Karpas-422 (cell line): ENCODE results near the gene HELT. TPM values are rescaled to one million over a fixed set of nuclear protein-coding genes. Genes with fewer than 3 reads are reported as not detected.
"Not testable (repeated sequence)": the region's sequence is repeated elsewhere in the genome, so short reads cannot be mapped to it uniquely, and the experiment has no call there.

ENCODE experiments used
- DNase-seq: peaks from one replicate; pipeline ENCODE4 v3.0.0-alpha.2; 2015
- H2AFZ ChIP-seq: fragments of 200-600 bp; sonication (generic); 2 replicates; pipeline ENCODE4 v1.6.1; 2014; ENCODE audit warnings: antibody characterized with exemption, low read length, mixed read lengths
- H3K27ac ChIP-seq: fragments of 200-600 bp; sonication (generic); 2 replicates; pipeline ENCODE4 v1.5.1; 2014; ENCODE audit warnings: mild to moderate bottlenecking, low read length, moderate library complexity
- H3K27me3 ChIP-seq: fragments of 200-600 bp; sonication (generic); 2 replicates; pipeline ENCODE4 v1.6.1; 2014; ENCODE audit warnings: low read length, mixed read lengths
- H3K36me3 ChIP-seq: fragments of 200-600 bp; sonication (generic); 2 replicates; pipeline ENCODE4 v1.6.1; 2014; ENCODE audit warnings: low read length, mixed read lengths; ENCODE audit not compliant: insufficient read depth
- H3K4me1 ChIP-seq: fragments of 200-600 bp; sonication (generic); 2 replicates; pipeline ENCODE4 v1.6.1; 2014; ENCODE audit warnings: mild to moderate bottlenecking, low read length, mixed read lengths
- H3K4me2 ChIP-seq: fragments of 200-600 bp; sonication (generic); 2 replicates; pipeline ENCODE4 v1.6.1; 2014; ENCODE audit warnings: low read length, low read depth, mild to moderate bottlenecking; ENCODE audit not compliant: poor library complexity, severe bottlenecking
- H3K4me3 ChIP-seq: fragments of 200-600 bp; sonication (generic); 2 replicates; pipeline ENCODE4 v1.5.1; 2014; ENCODE audit warnings: mild to moderate bottlenecking, antibody characterized with exemption, low read length, mixed read lengths
- H3K79me2 ChIP-seq: fragments of 200-600 bp; sonication (generic); 2 replicates; pipeline ENCODE4 v1.6.1; 2014; ENCODE audit warnings: mild to moderate bottlenecking, low read length, mixed read lengths
- H3K9ac ChIP-seq: fragments of 200-600 bp; sonication (generic); 2 replicates; pipeline ENCODE4 v1.6.0; 2014; ENCODE audit warnings: low read length
- H3K9me2 ChIP-seq: fragments of 200-600 bp; sonication (generic), shearing (Covaris generic); replicated peaks from 2 replicates; pipeline ENCODE4 v1.6.0; 2014; ENCODE audit warnings: mild to moderate bottlenecking, low read length, moderate library complexity; ENCODE audit not compliant: insufficient read depth
- H3K9me3 ChIP-seq: fragments of 300-700, 200-600 bp; sonication (generic); 2 replicates; pipeline ENCODE4 v1.6.1; 2014; ENCODE audit warnings: low read length, mixed read lengths
- H4K20me1 ChIP-seq: fragments of 200-600 bp; sonication (generic); 2 replicates; pipeline ENCODE4 v1.6.1; 2014; ENCODE audit warnings: mild to moderate bottlenecking, antibody characterized with exemption, low read length, low read depth; ENCODE audit not compliant: insufficient read depth
- total RNA-seq: library from RNA; depleted of rRNA; stranded (reverse); fragments of >200 nt; shearing (Covaris generic); gene quantifications from 2 replicates; pipeline ENCODE4 v1.2.3, GENCODE V29; 2014; ENCODE audit warnings: low replicate concordance; rRNA removed

Gene HELT, protein sequence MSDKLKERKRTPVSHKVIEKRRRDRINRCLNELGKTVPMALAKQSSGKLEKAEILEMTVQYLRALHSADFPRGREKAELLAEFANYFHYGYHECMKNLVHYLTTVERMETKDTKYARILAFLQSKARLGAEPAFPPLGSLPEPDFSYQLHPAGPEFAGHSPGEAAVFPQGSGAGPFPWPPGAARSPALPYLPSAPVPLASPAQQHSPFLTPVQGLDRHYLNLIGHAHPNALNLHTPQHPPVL
- total RNA-seq = not detected in 2 replicates

GRCh38 chr4:185017964-185018772 lies at the start of gene HELT:
TSS of gene HELT (plus strand) at chr4:185018490. CDS start at chr4:185018929, 439 bp downstream.
- Histone ChIP-seq H3K4me3 (no peak within 1 kb of the TSS), H3K4me2 (no peak within 1 kb of the TSS), H3K9ac (no peak within 1 kb of the TSS), H3K36me3 (no peaks in the 10 kb centered on the region), H3K9me3 (no peaks in the 10 kb centered on the region), H3K4me1 (no peaks in the 10 kb centered on the region), H3K79me2 (no peaks in the 10 kb centered on the region), H2AFZ (no peak within 1 kb of the TSS), H3K27me3 (no peaks in the 10 kb centered on the region), H3K9me2 (no peaks in the 10 kb centered on the region), H4K20me1 (no peaks in the 10 kb centered on the region), H3K27ac (no peak within 1 kb of the TSS)
- no peak for DNase-seq

DNA sequence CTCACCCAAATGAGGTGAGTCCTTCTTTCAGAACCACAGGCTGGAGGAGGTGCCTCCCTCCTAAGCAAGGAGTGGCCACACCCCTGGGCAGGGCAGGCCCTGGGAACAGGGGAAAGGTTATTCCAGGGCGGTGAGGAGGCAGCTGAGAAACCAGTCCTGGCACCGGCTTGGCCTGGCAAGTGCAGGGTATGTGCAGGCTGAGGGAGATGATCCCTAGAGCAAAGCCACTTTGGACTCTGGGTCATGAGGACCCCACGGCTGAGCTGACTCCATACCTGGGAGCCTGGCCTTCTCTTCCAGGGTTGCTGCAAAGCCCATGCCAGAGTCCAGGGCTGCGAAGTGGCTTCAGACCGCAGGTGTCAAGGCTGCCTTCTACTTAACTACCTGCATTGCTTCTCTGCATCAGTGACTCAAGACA lies 49.5 kb upstream of the HELT start:
- no peak overlapping the region for H3K27ac ChIP-seq
- no peaks in the 10 kb centered on the region for H3K4me1 ChIP-seq
- no peaks in the 10 kb centered on the region for H3K27me3 ChIP-seq
- no peak for DNase-seq
- H2AFZ ChIP-seq = no peak overlapping the region
- no peaks in the 10 kb centered on the region for H3K9me3 ChIP-seq
- H3K36me3 ChIP-seq = no peaks in the 10 kb centered on the region
- H3K79me2 ChIP-seq = no peaks in the 10 kb centered on the region
- H3K4me2 ChIP-seq = no peak overlapping the region
- no peaks in the 10 kb centered on the region for H3K9me2 ChIP-seq
- H3K9ac ChIP-seq = no peak overlapping the region
- H4K20me1 ChIP-seq = no peaks in the 10 kb centered on the region
- H3K4me3 ChIP-seq = no peak overlapping the region

DNA sequence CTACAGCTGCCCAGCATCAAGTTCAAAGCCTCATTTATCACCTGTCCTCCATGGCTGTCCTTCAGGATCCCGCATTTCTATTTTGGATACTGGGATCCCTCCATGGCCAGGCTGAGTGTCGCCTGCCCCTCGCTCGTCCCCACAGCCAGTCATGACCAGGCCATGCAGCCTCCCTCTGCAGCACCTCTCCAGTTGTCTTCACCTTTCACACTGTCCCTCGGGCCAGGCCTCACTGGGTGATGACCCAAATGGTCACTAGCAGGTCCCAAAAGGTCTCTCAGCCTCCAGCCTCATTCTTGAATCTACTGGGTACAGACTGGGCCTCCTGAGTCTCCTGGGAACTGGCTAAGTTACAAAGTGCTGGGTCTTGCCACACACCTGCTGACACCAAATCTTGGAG lies 48.7 kb upstream of the HELT start:
- H3K9me2 ChIP-seq = no peaks in the 10 kb centered on the region
- no peaks in the 10 kb centered on the region for H3K36me3 ChIP-seq
- H3K4me2 ChIP-seq = no peak overlapping the region
- H3K79me2 ChIP-seq = no peaks in the 10 kb centered on the region
- no peak overlapping the region for H3K9ac ChIP-seq
- DNase-seq = no peak
- no peaks in the 10 kb centered on the region for H3K9me3 ChIP-seq
- H3K4me1 ChIP-seq = no peaks in the 10 kb centered on the region
- H3K27ac ChIP-seq = no peak overlapping the region
- no peak overlapping the region for H3K4me3 ChIP-seq
- H3K27me3 ChIP-seq = no peaks in the 10 kb centered on the region
- H4K20me1 ChIP-seq = no peaks in the 10 kb centered on the region
- H2AFZ ChIP-seq = no peak overlapping the region

- no peaks in the 10 kb centered on the region for H3K9me2 ChIP-seq
- H3K36me3 ChIP-seq = no peaks in the 10 kb centered on the region
- no peak for DNase-seq
- H3K27me3 ChIP-seq = no peaks in the 10 kb centered on the region
- H3K9me3 ChIP-seq = no peaks in the 10 kb centered on the region
- H3K4me2 ChIP-seq = no peak overlapping the region
- no peak overlapping the region for H3K27ac ChIP-seq
- H3K4me1 ChIP-seq = no peaks in the 10 kb centered on the region
- no peaks in the 10 kb centered on the region for H3K79me2 ChIP-seq
- no peak overlapping the region for H3K9ac ChIP-seq
- H4K20me1 ChIP-seq = no peaks in the 10 kb centered on the region
- no peak overlapping the region for H2AFZ ChIP-seq
- no peak overlapping the region for H3K4me3 ChIP-seq
Measured at GRCh38 chr4:184972991-184973390, 45.3 kb upstream of the HELT start.

- not testable (repeated sequence) for H4K20me1 ChIP-seq, H3K4me3 ChIP-seq, H3K27me3 ChIP-seq, H3K79me2 ChIP-seq, H3K9me3 ChIP-seq, DNase-seq, H2AFZ ChIP-seq, H3K27ac ChIP-seq, H3K9me2 ChIP-seq, H3K4me1 ChIP-seq, H3K9ac ChIP-seq, H3K36me3 ChIP-seq, H3K4me2 ChIP-seq
Measured at GRCh38 chr4:184976348-184976747, 41.9 kb upstream of the HELT start.

GRCh38 chr4:184977747-184978146 lies 40.5 kb upstream of the HELT start:
- Histone ChIP-seq H3K4me1 (no peaks in the 10 kb centered on the region), H3K9me2 (no peaks in the 10 kb centered on the region), H2AFZ (no peak overlapping the region), H3K27me3 (no peaks in the 10 kb centered on the region), H3K4me3 (no peak overlapping the region), H3K9ac (no peak overlapping the region), H3K9me3 (no peaks in the 10 kb centered on the region), H3K4me2 (no peak overlapping the region), H3K36me3 (no peaks in the 10 kb centered on the region), H3K27ac (no peak overlapping the region), H4K20me1 (no peaks in the 10 kb centered on the region), H3K79me2 (no peaks in the 10 kb centered on the region)
- no peak for DNase-seq

- Histone ChIP-seq H3K9ac (no peak overlapping the region), H3K27ac (no peak overlapping the region), H3K79me2 (no peaks in the 10 kb centered on the region), H4K20me1 (no peaks in the 10 kb centered on the region), H3K9me3 (no peaks in the 10 kb centered on the region), H2AFZ (no peak overlapping the region), H3K4me2 (no peak overlapping the region), H3K27me3 (no peaks in the 10 kb centered on the region), H3K4me3 (no peak overlapping the region), H3K4me1 (no peaks in the 10 kb centered on the region), H3K36me3 (no peaks in the 10 kb centered on the region), H3K9me2 (no peaks in the 10 kb centered on the region)
- DNase-seq = no peak
Measured at GRCh38 chr4:184978211-184978610, 40.1 kb upstream of the HELT start.

- no peak overlapping the region for H2AFZ ChIP-seq
- H3K9ac ChIP-seq = no peak overlapping the region
- no peak for DNase-seq
- H3K4me1 ChIP-seq = no peaks in the 10 kb centered on the region
- H3K9me2 ChIP-seq = no peaks in the 10 kb centered on the region
- H3K27ac ChIP-seq = no peak overlapping the region
- H4K20me1 ChIP-seq = no peaks in the 10 kb centered on the region
- no peaks in the 10 kb centered on the region for H3K9me3 ChIP-seq
- H3K36me3 ChIP-seq = no peaks in the 10 kb centered on the region
- H3K4me2 ChIP-seq = no peak overlapping the region
- H3K27me3 ChIP-seq = no peaks in the 10 kb centered on the region
- H3K4me3 ChIP-seq = no peak overlapping the region
- H3K79me2 ChIP-seq = no peaks in the 10 kb centered on the region
Measured at GRCh38 chr4:184979461-184980124, 38.7 kb upstream of the HELT start.
